ENCODE results near the gene TMEM61. TPM values are rescaled to one million over a fixed set of nuclear protein-coding genes. Genes with fewer than 3 reads are reported as not detected.

Gene TMEM61
- total RNA-seq, 4 donors from 2014 or later, result 6.6 to 13.9 (median 9.3) TPM

DNA sequence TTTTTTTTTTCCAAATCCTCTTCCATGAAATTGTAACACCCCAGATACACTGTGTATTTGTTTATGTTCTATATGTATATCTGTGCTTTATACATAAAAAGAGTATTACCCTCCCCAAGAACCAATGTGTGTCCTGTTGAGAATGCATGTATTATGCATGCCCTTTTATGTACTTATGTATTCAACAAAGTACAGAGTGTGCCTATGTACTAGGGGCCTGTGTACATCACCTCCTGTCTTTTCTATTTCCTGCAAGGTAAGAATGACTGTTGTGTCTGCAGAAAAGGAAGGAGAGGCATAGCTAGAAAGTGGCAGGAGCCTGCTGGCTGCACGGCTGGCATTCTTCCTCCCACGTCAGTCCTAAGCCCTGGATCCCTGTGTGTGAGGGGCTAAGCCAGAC, 7.0 kb downstream of the TMEM61 start:
- no peaks in the 10 kb centered on the region for H3K27me3 ChIP-seq
- no peak overlapping the region for H3K27ac ChIP-seq
- no peak for TF ChIP-seq POLR2A (IDR thresholded peaks at IDR 0.05)
- TF ChIP-seq, protein P1, sequence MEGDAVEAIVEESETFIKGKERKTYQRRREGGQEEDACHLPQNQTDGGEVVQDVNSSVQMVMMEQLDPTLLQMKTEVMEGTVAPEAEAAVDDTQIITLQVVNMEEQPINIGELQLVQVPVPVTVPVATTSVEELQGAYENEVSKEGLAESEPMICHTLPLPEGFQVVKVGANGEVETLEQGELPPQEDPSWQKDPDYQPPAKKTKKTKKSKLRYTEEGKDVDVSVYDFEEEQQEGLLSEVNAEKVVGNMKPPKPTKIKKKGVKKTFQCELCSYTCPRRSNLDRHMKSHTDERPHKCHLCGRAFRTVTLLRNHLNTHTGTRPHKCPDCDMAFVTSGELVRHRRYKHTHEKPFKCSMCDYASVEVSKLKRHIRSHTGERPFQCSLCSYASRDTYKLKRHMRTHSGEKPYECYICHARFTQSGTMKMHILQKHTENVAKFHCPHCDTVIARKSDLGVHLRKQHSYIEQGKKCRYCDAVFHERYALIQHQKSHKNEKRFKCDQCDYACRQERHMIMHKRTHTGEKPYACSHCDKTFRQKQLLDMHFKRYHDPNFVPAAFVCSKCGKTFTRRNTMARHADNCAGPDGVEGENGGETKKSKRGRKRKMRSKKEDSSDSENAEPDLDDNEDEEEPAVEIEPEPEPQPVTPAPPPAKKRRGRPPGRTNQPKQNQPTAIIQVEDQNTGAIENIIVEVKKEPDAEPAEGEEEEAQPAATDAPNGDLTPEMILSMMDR (IDR thresholded peaks at IDR 0.05), result no peak
- H3K4me1 ChIP-seq, result no peaks in the 10 kb centered on the region
- peak in 1 of 3 donors; percentile 14 for DNase-seq
- no peaks in the 10 kb centered on the region for H3K9me3 ChIP-seq
- H3K36me3 ChIP-seq, result no peaks in the 10 kb centered on the region
- H3K4me3 ChIP-seq, result no peak overlapping the region

DNA sequence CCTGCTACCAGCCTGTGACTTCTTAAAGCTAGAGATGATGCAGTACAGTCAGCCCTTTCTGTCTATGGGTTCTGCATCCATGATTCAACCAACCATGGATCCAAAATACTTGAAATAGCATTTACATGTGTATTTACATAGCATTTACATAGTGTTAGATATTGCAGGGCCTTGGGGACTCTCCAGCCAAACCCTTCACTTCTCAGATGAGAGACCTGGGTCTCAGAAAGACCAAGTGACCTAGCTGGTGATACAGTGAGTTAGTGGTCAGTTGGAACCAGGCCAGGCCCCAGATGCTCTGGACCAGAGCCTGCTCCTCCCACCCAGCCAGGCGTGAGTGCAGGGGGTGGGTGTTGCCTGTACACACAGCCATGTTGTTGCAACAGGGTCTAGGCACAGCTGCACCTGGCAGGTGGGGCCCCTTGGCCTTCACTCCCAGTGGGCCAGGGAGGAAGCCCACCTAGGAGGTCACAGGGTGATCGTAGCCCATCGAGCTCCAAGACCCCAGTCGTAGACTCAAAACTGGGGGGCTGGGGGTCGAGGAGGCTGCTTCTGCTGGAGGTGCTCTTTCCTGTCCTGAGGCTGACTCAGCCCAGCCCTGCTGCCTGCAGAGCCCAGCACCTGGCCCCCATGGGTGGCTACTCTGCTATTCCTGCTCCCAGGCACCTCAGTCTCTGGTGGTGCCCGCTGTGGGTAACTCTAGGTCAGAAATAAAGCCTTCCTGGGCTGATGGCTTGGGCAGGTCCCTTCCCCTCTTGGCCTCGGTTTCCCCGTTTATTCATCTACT, 7.7 kb downstream of the TMEM61 start:
- no peak overlapping the region for H3K27ac ChIP-seq
- H3K4me3 ChIP-seq, result no peak overlapping the region
- no peaks in the 10 kb centered on the region for H3K36me3 ChIP-seq
- H3K9me3 ChIP-seq, result no peaks in the 10 kb centered on the region
- TF ChIP-seq POLR2A (IDR thresholded peaks at IDR 0.05), result no peak
- TF ChIP-seq, protein P1 (IDR thresholded peaks at IDR 0.05), result no peak
- no peaks in the 10 kb centered on the region for H3K4me1 ChIP-seq
- peak in 1 of 3 donors; percentile 49 for DNase-seq
- no peaks in the 10 kb centered on the region for H3K27me3 ChIP-seq

DNA sequence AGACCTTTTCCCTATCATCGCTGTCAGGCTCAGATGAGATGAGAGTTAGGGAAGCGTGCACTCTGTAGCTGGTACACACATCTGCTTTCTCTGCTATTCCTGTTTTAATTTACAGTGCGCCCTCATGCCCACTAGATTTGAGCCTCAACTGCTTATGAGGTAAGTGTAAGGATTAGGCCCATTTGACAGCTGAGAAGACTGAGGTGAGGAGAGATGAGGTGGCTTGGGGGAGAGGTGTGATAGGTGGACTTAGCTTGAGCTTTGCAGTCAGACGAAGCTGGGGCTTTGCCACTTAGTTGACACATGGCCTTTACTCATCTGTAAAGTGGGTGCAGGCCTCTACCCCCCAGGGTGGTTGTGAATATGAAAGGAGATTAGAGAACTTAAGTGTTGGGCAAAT, 8.5 kb downstream of the TMEM61 start:
- Histone ChIP-seq H3K27me3 (no peaks in the 10 kb centered on the region), H3K4me1 (no peaks in the 10 kb centered on the region), H3K9me3 (no peaks in the 10 kb centered on the region), H3K27ac (peak overlapping the region in 2 of 4 donors; percentile 23 to 60), H3K36me3 (no peaks in the 10 kb centered on the region), H3K4me3 (no peak overlapping the region)
- no peak for DNase-seq
- TF ChIP-seq POLR2A (IDR thresholded peaks at IDR 0.05), result no peak
- TF ChIP-seq, protein P1 (IDR thresholded peaks at IDR 0.05), result no peak

DNA sequence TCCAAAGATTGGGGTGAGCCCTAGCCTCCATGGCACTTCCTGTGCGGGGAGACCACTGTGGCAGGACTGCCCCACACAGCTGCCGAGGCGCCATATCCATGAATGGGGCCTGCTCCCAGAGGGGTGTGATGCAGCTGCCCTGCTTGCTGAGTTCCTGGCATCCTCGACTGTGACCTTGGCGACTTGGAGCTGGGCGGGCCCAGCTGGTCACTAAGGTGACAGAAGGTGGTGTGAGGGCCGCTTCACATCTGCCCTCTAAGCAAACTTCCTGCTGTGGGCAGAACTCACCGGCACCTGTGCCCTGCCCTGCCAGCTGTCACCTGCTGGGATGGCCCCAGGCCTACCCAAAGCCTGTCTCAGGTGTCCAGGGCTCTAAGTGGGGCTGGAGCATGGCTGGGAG, 9.0 kb downstream of the TMEM61 start:
- Histone ChIP-seq H3K36me3 (no peaks in the 10 kb centered on the region), H3K4me1 (no peaks in the 10 kb centered on the region), H3K27ac (peak overlapping the region in 2 of 4 donors; percentile 23 to 60), H3K27me3 (no peaks in the 10 kb centered on the region), H3K9me3 (no peaks in the 10 kb centered on the region), H3K4me3 (no peak overlapping the region)
- DNase-seq, result peak in 2 of 3 donors; percentile 70 to 76
- no peak for TF ChIP-seq POLR2A (IDR thresholded peaks at IDR 0.05)
- TF ChIP-seq, protein P1 (IDR thresholded peaks at IDR 0.05), result no peak

DNA sequence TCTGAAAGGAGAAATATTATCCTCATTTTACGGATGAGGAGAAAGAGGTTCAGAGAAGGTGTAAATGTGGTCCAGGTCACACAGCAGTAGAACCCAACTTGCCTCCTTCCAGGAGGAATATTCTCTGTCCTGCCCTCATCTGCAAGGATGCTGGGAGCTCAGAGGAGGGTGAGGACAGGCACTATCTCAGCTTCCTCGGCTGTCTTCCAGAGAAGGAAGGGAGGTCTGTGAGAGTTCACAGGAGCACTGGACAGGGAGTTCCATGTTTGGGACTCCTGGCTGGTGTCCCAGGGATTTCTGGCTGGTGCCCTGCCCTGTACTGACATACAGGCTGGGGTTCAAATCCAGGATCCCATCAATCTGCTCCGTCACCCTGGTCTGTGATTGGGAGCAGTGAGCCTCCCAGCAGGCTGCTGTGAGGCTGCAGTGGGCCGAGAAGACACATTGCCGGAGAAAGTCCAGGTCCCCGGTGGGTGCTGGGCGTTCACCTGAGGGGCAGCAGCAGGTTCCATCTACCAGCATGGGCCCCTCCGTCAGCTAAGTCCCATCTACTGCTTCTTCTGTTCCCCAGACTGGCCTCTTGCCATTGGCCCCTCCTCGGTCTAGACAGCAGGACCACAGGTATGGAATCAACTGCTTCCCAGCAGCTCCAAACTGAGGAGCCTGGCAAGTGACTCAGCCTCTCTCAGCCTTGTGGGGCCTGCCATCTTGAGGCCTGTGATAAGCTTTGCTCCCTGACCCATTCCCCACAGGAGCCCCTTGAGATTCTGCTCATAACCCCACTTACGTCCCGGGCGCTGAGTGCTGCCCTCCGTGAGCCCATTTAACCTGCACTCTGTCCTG, 9.8 kb downstream of the TMEM61 start:
- H3K36me3 ChIP-seq, result no peaks in the 10 kb centered on the region
- H3K4me3 ChIP-seq, result no peak overlapping the region
- no peaks in the 10 kb centered on the region for H3K4me1 ChIP-seq
- no peaks in the 10 kb centered on the region for H3K27me3 ChIP-seq
- H3K27ac ChIP-seq, result peak overlapping the region in 2 of 4 donors; percentile 28 to 66
- H3K9me3 ChIP-seq, result no peaks in the 10 kb centered on the region
- TF ChIP-seq, protein P1 (IDR thresholded peaks at IDR 0.05), result no peak
- TF ChIP-seq POLR2A (IDR thresholded peaks at IDR 0.05), result no peak
- no peak for DNase-seq
